CD4-positive, alpha-beta T cell treated with Interleukin-4 for 4 hours (primary cell): ENCODE data around the gene TSEN54.
A peak's percentile ranks its signal among the peaks of the same experiment; 100 is the strongest.
"Not testable (repeated sequence)": the region's sequence is repeated elsewhere in the genome, so short reads cannot be mapped to it uniquely, and the experiment has no call there.

ENCODE experiments used
- DNase-seq: peaks from one replicate; pipeline ENCODE4 v3.0.0-alpha.2; 2020

TSEN54 gene

GRCh38 chr17:75505640-75506039, 10.7 kb upstream of the TSEN54 start:
- DNase-seq, result no peak

DNA sequence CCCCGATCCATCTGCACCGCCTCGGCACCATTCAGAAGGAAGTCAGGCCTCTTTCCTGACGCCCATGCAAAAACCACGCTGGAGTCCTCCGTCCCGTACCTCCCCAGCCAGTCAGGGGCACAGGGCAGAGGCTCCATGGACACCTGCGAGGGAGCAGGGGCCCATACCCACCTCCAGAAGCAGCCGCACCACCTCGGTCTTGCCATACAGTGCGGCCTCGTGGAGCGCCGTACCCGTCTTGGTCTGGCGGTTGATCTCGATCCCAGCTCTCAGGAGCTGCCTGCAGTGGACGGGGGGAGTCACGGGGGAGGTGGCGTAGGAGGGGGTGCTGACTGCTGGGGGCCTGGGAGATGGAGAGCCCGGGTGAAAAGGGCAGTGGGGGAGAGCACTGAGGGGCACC, 10.2 kb upstream of the TSEN54 start:
- no peak for DNase-seq

GRCh38 chr17:75506888-75507287, 9.4 kb upstream of the TSEN54 start:
- DNase-seq, result no peak

DNA sequence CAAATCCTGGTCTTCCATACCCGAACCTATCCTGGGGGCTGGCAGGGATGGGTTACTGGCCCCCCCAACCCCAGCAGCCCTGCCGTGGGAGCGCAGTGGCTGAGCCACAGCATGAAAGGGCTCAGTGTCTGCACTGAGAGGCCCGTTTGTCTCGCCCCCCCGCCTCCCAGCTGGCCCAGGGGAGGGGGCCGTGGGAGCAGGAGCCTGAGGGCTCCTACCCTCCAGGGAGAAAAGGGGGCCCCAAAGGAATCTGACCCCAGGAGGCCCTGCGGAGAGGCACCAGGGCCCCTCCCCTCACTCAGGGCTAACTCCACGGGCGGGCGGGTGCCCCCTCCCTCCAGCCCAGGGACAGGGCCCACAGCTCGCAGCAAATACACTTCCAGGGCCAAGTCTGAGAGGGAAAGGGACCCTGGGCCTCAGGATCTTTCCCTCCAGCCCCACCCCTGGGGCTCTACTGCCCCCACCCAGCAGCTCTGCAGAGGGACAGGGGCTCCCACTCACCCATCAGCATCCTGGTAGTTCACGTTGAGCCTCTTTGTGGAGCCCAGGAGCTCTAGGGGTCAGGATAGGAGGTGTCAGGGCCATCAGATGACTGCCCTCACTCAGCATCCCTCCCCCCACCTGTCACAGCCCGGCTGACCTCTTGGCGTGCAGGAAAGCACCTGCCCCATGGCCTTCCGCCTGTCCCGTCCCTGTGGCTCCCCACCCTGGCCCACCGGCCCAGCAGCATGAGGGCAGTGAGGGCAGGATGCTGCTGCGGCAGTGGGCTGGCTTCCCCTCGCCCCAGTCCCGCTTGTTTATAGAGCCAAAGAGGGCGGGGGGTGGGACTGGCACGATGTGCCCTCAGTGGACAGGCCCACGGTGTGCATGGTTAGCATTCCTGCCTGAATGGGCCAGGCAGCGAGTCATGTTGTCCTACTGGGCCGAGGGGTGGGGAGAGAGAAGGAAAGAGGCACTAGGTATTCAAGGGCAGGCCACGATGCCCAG, 8.3 kb upstream of the TSEN54 start:
- DNase-seq, result no peak

- DNase-seq, result no peak
Observed at GRCh38 chr17:75508931-75509361, 7.4 kb upstream of the TSEN54 start.

- DNase-seq, result no peak
Observed at GRCh38 chr17:75509528-75510258, 6.6 kb upstream of the TSEN54 start.

- DNase-seq, result no peak
Observed at GRCh38 chr17:75511270-75511609, 5.1 kb upstream of the TSEN54 start.

GRCh38 chr17:75511610-75512575, 4.4 kb upstream of the TSEN54 start:
- no peak for DNase-seq

DNA sequence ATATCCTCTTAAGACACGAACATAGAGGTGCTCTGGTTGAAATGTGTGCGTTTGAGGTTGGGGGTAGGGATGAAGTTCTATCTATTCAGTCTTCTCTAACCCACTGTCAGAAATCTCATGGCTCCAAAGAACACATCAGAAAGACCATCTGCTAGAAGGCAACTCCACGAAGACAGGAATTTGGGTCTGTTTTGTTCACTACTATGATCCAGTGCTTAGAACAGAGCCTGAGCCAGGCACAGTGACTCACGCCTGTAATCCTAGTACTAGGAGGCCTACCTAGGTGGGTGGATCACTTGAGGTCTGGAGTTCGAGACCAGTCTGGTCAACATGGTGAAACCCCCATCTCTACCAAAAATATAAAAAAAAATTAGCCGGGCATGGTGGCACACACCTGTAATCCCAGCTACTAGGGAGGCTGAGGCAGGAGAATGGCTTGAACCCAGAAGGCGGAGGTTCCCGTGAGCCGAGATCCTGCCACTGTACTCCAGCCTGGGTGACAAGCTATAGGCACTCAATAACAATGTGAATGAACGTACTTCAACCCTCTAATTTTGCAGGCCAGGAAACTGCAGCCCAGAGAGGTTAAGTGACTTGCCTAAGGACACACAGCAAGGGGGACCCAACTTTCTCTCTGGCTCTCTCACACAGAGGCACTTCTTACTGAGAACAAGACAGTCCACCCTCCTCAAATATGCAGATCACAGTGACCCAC, 3.2 kb upstream of the TSEN54 start:
- no peak for DNase-seq

DNA sequence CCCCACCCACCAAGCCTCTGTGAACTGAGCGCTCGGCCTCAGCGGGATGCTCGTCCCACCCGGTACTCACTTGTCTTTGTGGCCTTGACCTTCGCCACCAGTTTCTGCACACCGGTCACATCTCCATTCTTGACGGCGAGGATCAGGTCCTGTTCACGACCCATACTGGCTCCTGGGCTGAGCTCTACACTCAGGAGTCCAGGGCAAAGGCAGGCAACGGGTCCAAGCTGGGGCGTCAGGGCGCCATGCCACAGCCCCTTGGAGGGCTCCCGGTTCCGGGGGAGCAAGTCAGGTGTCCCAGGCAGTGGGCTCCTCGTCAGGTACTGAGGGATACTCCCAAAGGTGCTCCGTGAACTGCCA, 2.7 kb upstream of the TSEN54 start:
- no peak for DNase-seq

- no peak for DNase-seq
Observed at GRCh38 chr17:75514299-75514918, 1.9 kb upstream of the TSEN54 start.

DNA sequence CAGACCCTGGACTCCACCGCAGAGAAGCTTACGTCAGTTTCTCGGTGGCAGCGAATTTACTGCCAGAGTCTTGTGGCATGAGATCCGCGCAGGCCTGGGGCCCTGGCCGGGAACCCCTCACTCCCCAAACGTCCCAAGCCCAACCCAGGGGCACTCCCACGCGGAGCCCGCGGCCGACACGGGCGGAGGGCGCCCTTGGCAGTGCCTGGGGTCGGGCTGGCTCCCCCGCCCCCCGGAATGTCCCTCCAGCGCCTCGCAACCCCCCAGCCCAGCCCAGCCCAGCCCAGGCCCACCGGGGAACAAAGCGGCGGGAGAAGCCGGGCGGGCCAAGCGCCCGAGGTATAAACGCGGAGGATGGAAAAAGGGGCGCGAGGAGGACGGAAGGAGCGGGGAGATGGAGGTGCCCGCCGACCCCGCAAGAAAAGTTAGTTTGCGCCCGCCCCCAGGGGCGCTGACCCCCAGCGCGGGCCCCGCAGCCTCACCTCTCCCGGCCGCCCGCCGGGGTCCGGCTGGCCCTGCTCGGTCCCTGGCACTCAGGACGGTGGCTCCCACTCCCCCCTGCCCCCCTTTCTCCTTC, 1.3 kb upstream of the TSEN54 start:
- no peak for DNase-seq

GRCh38 chr17:75515496-75516254, 653 bp upstream of the TSEN54 start, which contains the start of gene CASKIN2:
Gene CASKIN2, minus strand, starts transcription at chr17:75515537. Its CDS starts 1,733 bp downstream, at chr17:75513804.
- peak; percentile 48 for DNase-seq

GRCh38 chr17:75516619-75517296, 430 bp downstream of the TSEN54 start:
- DNase-seq, result no peak

- peak; percentile 18 for DNase-seq
Observed at GRCh38 chr17:75517297-75517865, 1.1 kb downstream of the TSEN54 start.

DNA sequence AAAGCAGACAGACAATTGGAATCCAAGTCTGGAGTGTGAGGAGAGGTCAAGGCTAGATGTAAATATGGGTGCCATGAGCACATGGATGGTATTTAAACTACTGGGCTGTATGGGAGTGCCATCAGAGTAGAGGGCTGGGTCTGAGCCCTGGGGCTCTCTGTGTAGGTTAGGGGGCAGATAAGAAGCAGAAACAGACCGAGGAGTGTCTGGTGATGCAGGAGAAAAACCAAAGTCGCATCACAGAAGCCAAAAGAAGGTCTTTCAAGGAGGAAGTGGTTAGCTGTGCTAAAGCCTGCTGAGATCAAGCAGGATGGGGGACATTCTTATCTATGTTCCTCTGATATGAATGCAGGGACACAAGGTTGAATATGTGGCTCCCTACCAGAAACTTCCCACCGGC, 1.9 kb downstream of the TSEN54 start:
- peak; percentile 55 for DNase-seq

- no peak for DNase-seq
Observed at GRCh38 chr17:75518983-75519537, 2.7 kb downstream of the TSEN54 start.

DNA sequence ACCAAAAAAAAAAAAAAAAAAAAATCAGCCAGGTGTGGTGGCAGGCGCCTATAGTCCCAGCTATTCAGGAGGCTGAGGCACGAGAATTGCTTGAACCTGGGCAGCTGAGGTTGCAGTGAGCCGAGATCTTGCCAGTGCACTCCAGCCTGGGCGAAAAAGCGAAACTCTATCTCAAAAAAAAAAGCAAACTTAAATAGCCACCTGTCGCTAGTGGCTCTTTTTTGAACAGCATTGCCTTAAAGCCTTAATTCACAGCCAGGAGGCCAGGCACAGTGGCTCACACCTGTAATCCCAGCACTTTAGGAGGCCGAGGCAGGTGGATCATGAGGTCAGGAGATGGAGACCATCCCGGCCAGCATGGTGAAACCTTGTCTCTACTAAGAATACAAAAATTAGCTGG, 4.1 kb downstream of the TSEN54 start:
- DNase-seq, result not testable (repeated sequence)

GRCh38 chr17:75521290-75521689, 5.0 kb downstream of the TSEN54 start:
- DNase-seq, result no peak
